Neuron (in vitro differentiated cells): ENCODE data around the gene SLC30A1.
"Not testable (repeated sequence)": the region's sequence is repeated elsewhere in the genome, so short reads cannot be mapped to it uniquely, and the experiment has no call there.

Experiments used
- H2AFZ ChIP-seq: one replicate; pipeline ENCODE4 v1.6.1; 2013; ENCODE audit warnings: low read depth, mild to moderate bottlenecking, inconsistent platforms, low read length, moderate library complexity
- H3K27me3 ChIP-seq: one replicate; pipeline ENCODE4 v1.6.1; 2013; ENCODE audit warnings: low read length; ENCODE audit not compliant: insufficient read depth
- H3K36me3 ChIP-seq: one replicate; pipeline ENCODE4 v1.6.1; 2013; ENCODE audit warnings: low read length; ENCODE audit not compliant: insufficient read depth
- H3K4me1 ChIP-seq: one replicate; pipeline ENCODE4 v1.6.1; 2013; ENCODE audit warnings: low read length; ENCODE audit not compliant: insufficient read depth
- H3K4me3 ChIP-seq: 2 replicates; pipeline ENCODE4 v1.5.1; 2013; ENCODE audit warnings: mild to moderate bottlenecking, low read length, moderate library complexity
- H3K9me3 ChIP-seq: one replicate; pipeline ENCODE4 v1.6.1; 2013; ENCODE audit warnings: low read length

The SLC30A1 gene

DNA sequence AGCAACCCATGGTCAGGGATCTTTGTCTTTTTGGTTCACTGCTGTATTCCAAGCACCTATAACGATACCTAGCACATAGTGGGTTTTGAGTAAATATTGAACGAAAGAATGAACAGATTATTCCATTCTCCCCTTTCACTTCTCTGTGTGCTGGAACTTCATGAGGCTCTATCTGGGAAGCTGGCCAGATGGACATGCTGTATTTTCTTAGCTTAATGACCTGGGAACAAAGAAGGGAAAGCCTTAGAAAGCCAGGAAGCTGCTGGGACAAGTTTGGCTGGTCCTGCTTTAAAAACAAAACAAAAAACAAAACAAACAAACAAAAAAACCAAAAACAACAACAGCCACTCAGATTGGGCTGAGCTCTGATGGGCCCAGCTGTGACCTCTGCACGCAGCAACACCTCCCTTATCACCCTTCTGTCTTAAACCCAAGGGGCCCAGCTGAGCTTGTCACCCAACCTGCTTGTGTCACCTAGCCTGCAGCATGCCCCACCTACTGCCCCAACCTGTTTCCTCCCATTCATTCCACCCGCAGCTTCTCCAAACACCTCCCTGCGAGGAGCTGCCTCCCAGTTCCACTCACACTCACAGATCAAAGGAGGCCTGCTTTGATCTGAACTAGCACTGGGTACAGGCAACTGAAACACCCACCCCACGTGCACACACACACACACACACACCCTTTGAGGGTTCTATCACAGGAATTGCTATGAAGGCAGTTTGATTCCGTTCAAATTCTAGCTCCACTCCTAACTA lies 37.1 kb downstream of the SLC30A1 start:
- Histone ChIP-seq H3K36me3 (no peaks in the 10 kb centered on the region), H3K4me1 (no peaks in the 10 kb centered on the region), H3K27me3 (peaks cover 8% of the 10 kb centered on the region), H3K4me3 (no peak overlapping the region), H3K9me3 (peaks cover 4% of the 10 kb centered on the region), H2AFZ (no peak overlapping the region)

DNA sequence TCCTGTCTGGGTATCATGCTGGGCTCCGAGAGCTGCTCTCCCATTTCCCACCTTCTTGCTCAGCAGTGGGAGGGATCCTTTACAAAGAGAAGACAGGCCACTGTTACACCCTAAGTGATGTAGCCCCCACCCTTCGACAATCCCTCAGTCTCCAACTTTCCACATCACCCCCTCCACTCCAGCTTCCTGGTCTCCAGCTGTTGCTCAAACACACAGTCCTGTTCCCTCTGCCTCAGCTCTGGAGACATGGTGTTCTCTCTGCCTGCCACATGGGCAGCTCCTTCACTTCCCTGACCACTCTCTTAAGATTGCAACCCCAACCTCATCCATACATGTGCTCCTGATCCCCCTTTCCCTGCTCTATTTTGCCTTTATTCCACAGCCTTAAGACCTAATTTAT lies 37.7 kb downstream of the SLC30A1 start:
- Histone ChIP-seq H3K4me1 (no peaks in the 10 kb centered on the region), H3K36me3 (no peaks in the 10 kb centered on the region), H3K27me3 (peaks cover 8% of the 10 kb centered on the region), H2AFZ (no peak overlapping the region), H3K9me3 (peaks cover 4% of the 10 kb centered on the region), H3K4me3 (no peak overlapping the region)

DNA sequence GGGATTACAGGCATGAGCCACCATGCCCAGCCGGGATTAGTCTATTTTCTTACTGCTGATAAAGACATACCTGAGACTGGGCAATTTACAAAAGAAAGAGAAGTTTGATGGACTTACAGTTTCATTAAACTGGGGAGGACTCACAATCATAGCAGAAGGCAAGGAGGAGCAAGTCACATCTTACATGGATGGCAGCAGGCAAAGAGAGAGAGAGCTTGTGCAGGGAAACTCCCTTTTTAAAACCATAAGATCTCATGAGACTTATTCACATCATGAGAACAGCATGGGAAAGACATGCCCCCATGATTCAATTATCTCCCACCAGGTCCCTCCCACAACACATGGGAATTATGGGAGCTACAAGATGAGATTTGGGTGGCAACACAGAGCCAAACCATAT lies 38.1 kb downstream of the SLC30A1 start:
- H3K4me1 ChIP-seq, H3K9me3 ChIP-seq, H3K4me3 ChIP-seq, H2AFZ ChIP-seq, H3K27me3 ChIP-seq, H3K36me3 ChIP-seq: not testable (repeated sequence)

DNA sequence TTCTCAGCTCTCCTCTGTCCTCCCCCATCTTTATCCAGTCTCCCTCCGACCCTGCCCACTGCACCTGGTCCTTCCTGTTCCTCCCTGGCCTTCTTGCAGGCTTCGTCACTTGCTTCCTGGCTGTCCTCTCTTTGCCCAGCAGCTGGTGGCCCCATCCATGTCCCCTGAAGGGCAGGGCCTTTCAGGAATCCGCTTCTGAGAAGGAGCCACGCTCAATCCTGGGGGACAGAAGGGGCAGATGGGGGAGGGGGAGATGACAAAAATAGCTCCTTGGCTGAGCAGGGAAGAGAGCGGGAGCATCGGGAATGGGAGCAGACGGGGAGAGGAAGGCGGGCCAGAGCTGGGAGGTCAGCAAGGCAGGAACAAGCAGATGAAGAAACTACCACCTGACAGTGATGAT lies 40.7 kb downstream of the SLC30A1 start:
- no peak overlapping the region for H3K4me3 ChIP-seq
- no peaks in the 10 kb centered on the region for H3K36me3 ChIP-seq
- H3K4me1 ChIP-seq, result no peaks in the 10 kb centered on the region
- peaks cover 5% of the 10 kb centered on the region for H3K27me3 ChIP-seq
- H3K9me3 ChIP-seq, result peaks cover 4% of the 10 kb centered on the region
- no peak overlapping the region for H2AFZ ChIP-seq

DNA sequence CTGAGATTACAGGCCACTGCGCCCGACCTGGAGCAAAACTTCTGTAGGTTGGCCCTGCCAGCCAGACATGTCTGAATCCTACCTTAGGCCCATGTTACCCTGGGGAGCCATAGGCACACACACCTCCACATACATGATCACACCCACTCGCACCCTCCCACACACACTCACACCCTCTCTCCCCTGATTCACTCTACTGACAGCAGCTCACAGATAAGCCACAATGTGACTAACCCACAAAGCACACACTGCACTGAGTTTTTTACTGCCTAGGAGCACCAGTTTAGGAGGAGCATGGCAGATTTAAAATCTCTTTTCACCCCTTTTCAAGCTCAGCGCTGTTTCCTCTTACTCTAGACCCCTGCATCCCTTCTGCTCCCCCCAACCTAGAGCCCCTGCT lies 41.7 kb downstream of the SLC30A1 start:
- no peak overlapping the region for H2AFZ ChIP-seq
- no peak overlapping the region for H3K4me3 ChIP-seq
- peaks cover 4% of the 10 kb centered on the region for H3K9me3 ChIP-seq
- no peaks in the 10 kb centered on the region for H3K4me1 ChIP-seq
- no peaks in the 10 kb centered on the region for H3K36me3 ChIP-seq
- peaks cover 5% of the 10 kb centered on the region for H3K27me3 ChIP-seq

DNA sequence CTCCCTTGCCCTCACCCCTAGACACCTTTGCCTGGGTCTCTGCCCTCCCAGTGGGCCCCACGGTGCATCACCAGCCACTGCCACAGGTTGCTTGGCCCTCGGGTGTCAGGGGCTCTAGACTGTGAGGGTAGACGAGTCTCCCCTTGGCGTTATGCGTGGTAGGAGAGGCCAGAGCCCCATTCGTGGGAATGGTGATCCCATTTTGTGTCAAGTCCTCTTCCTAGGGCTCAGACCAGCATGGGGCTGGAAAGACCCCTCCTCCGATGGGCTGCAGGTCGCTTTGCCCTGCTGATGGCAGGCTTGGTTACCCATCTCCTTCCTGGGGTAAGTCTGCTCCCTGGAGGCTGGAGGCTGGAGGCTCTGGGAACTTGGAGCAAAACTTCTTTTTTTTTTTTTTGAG lies 42.4 kb downstream of the SLC30A1 start:
- peaks cover 5% of the 10 kb centered on the region for H3K27me3 ChIP-seq
- H3K4me1 ChIP-seq, result no peaks in the 10 kb centered on the region
- H3K4me3 ChIP-seq, result no peak overlapping the region
- H3K36me3 ChIP-seq, result no peaks in the 10 kb centered on the region
- peaks cover 4% of the 10 kb centered on the region for H3K9me3 ChIP-seq
- H2AFZ ChIP-seq, result no peak overlapping the region

DNA sequence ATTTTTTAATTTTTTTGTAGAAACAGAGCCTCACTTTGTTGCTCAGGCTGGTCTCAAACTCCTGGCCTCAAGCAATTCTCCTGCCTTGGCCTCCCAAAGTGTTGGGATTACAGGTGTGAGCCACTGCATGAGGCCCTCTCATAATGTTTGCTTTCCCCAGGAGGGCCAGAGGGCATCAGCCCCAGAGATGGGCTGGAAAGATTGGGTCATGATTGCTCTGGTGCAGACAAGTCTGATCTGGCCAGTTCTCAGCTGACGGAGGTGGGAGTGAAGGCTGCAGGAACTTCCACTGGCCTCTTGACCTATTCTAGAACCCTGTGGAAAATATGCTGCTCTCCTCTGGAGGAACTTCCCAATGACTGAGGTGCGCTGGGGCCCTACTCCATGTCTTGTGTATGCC lies 43.6 kb downstream of the SLC30A1 start:
- Histone ChIP-seq H3K4me3 (no peak overlapping the region), H3K9me3 (no peaks in the 10 kb centered on the region), H3K4me1 (no peaks in the 10 kb centered on the region), H3K27me3 (peaks cover 5% of the 10 kb centered on the region), H2AFZ (no peak overlapping the region), H3K36me3 (no peaks in the 10 kb centered on the region)

DNA sequence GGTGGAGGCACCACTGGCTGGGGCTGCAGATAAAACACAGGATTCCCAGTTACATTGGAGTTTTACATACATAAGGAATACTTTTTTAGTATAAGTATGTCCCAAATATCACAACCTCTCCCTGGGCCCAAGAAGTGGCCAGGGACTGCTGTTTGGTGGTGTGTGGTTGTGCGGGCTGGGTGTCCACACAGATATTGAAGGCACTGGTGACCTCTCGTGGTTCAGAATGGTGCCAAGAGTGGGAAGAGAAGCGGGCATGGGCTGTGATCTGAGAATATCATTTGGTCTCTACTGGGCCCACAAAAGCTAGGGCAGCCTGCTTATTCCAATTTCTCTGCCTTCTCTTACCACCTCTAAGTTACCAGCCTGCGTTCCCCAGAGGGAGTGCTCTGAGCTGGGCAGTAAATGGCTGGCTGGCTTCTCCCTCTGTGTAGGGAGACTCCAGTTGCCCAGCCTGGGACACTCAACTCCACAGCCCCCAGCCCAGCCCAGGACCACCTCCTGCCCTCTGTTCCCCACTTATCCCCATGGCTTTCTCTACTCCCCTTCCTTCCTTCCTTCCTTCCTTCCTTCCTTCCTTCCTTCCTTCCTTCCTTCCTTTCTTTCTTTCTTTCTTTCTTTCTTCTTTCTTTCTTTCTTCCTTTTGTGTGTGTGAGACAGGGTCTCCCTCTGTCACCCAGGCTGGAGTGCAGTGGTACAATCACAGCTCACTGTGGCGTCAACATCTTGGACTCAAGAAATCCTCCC lies 44.2 kb downstream of the SLC30A1 start:
- H3K36me3 ChIP-seq, result no peaks in the 10 kb centered on the region
- H3K27me3 ChIP-seq, result peaks cover 5% of the 10 kb centered on the region
- H3K9me3 ChIP-seq, result no peaks in the 10 kb centered on the region
- H3K4me1 ChIP-seq, result no peaks in the 10 kb centered on the region
- H2AFZ ChIP-seq, result no peak overlapping the region
- H3K4me3 ChIP-seq, result no peak overlapping the region

DNA sequence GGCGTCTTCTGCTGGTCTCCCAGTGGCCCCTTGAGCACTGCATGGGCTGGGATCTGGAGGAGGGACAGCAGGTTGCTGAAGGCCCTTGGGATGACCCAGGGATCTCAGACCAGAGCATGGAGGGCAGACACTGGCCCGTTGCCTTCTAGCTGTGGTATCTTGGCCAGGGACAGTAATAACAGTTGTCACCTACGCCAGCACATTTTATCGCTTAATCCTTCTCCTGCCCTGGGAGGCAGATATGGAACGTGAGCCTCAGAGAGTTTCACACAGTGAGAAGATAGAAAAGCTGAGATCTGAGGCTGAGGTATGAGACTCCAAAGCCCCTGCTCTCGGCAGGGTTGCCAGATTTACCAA lies 46.9 kb downstream of the SLC30A1 start:
- Histone ChIP-seq H3K27me3 (peaks cover under 1% of the 10 kb centered on the region), H2AFZ (no peak overlapping the region), H3K36me3 (no peaks in the 10 kb centered on the region), H3K4me3 (no peak overlapping the region), H3K9me3 (no peaks in the 10 kb centered on the region), H3K4me1 (peaks cover 3% of the 10 kb centered on the region)

DNA sequence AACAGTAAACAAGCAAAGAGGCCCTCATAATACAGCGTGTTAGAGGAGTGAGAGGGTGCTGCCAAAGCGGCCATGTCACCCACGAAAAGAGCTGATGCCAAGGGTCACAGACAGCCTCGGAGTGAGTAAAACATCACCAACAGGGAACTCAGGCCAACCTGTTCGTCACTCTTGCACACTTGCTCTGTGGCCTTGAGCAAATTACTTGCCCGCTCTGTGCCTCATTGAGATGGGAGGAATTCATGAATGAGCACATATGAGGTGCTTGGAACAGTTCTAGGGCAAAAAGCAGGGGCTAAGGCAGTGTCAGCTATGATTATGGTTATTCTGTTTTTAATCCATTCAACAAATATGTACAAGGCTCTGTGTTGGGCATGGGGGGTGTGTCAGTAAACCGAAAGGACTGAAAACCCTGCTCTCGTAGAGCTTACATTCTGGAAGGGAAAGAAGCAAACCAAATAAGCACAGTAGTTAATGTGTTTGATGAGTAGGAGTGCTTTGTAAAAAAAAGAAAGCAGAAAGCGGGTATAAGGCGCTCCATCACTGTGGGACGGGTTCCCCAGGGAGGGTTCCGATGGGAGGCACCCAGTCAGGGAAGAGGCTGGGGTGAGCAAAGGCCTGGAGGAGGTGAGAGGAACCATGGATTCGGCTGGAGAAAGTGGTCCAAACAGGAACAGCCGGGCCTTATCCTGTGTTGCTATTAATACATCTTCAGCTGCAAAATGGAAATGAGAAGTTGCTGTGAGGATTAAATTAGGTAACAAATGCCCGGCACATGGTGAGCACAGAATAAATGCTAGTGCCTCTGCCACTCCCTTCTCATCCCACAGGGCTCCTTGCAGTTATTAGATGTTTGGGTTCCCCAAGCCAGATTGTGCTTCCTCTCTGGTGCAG lies 47.5 kb downstream of the SLC30A1 start:
- Histone ChIP-seq H3K27me3 (no peaks in the 10 kb centered on the region), H3K4me1 (peaks cover 6% of the 10 kb centered on the region), H3K4me3 (no peak overlapping the region), H3K36me3 (no peaks in the 10 kb centered on the region), H2AFZ (no peak overlapping the region), H3K9me3 (no peaks in the 10 kb centered on the region)

DNA sequence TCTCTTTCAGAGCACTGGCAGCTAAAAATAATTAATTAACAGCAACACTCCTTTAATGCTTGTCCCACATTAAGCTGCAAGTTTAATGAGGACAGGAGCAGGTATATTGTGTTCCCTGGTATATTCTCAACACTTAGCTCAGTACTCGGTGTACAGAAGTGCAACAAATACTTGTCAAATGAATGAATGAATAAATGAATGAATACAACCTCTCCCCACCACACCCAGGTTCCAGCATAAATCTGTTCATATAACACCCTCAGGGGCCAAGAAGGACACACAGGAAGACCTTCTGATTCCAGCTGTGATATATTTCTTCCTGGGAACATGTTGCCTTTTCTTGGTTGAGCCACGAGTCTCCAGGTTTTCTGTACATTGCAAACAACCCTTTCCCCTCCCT lies 48.9 kb downstream of the SLC30A1 start:
- Histone ChIP-seq H3K36me3 (no peaks in the 10 kb centered on the region), H3K27me3 (no peaks in the 10 kb centered on the region), H3K4me1 (peaks cover 11% of the 10 kb centered on the region), H2AFZ (no peak overlapping the region), H3K9me3 (no peaks in the 10 kb centered on the region), H3K4me3 (no peak overlapping the region)

DNA sequence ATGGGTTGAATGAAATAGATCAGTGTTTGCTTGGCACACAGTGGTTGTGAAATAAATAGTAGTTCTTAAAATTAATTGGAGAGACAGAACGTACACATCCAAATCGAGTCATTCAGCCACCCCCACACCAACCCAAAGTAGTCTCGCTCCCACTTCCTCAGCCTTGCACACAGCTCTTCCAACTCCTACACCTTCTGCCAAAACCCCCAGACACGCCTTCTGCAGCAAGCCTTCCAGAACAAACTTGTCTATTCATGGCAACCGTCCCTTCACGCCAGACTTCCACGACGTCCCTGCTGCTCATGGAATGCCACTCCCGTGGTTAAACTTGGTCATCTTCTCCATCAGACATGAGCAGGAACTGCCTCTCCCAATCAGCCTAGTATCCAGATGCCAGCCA lies 49.5 kb downstream of the SLC30A1 start:
- H3K4me1 ChIP-seq, result peaks cover 17% of the 10 kb centered on the region
- no peaks in the 10 kb centered on the region for H3K36me3 ChIP-seq
- H3K27me3 ChIP-seq, result no peaks in the 10 kb centered on the region
- H3K4me3 ChIP-seq, result no peak overlapping the region
- H3K9me3 ChIP-seq, result no peaks in the 10 kb centered on the region
- no peak overlapping the region for H2AFZ ChIP-seq

DNA sequence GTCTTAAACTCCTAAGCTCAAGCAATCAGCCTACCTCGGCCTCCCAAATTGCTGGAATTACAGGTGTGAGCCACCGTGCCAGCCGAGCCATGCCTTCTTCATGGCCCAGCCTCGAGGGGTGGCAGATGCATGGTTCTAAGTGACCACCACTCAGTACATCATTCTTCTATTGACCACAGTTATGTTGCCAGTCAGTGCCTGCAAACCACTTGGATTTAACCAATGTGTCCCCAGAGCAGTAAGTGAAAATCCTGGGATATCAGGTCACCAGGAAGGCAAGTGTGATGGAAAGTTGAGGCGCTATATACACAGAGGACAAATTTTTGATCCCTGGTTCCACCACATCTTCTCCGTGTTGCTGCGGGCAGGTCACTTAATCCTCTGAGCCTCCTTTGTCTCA lies 50.0 kb downstream of the SLC30A1 start:
- H3K4me3 ChIP-seq, result no peak overlapping the region
- no peaks in the 10 kb centered on the region for H3K27me3 ChIP-seq
- H3K36me3 ChIP-seq, result no peaks in the 10 kb centered on the region
- H3K4me1 ChIP-seq, result peaks cover 19% of the 10 kb centered on the region
- H3K9me3 ChIP-seq, result no peaks in the 10 kb centered on the region
- H2AFZ ChIP-seq, result no peak overlapping the region
